Mucosa of stomach (tissue), 1 donor: ENCODE data around the gene CTSS.
"Not testable (repeated sequence)": the region's sequence is repeated elsewhere in the genome, so short reads cannot be mapped to it uniquely, and the experiment has no call there.

Source experiments
- H3K27me3 ChIP-seq: one replicate; pipeline ENCODE4 v1.7.0; 2013; ENCODE audit warnings: mild to moderate bottlenecking, low read length; ENCODE audit not compliant: control insufficient read depth, insufficient read depth
- H3K36me3 ChIP-seq: one replicate; pipeline ENCODE4 v1.7.0; 2013; ENCODE audit warnings: low read length; ENCODE audit not compliant: control insufficient read depth, insufficient read depth
- H3K4me1 ChIP-seq: one replicate; pipeline ENCODE4 v1.7.0; 2013; ENCODE audit warnings: mild to moderate bottlenecking, low read length; ENCODE audit not compliant: control insufficient read depth, insufficient read depth
- H3K4me3 ChIP-seq: one replicate; pipeline ENCODE4 v1.7.0; 2013; ENCODE audit warnings: low read length
- H3K9ac ChIP-seq: one replicate; pipeline ENCODE4 v1.7.0; 2013; ENCODE audit warnings: mild to moderate bottlenecking, low read length, moderate library complexity
- H3K9me3 ChIP-seq: one replicate; pipeline ENCODE4 v1.7.0; 2013; ENCODE audit warnings: mild to moderate bottlenecking, low read length, moderate library complexity; ENCODE audit not compliant: control insufficient read depth
- donor health status: Pancreatic carcinoma.

Gene CTSS

GRCh38 chr1:150767704-150768103 is 2.1 kb upstream of the CTSS start:
- H3K27me3 ChIP-seq, H3K4me3 ChIP-seq, H3K9me3 ChIP-seq, H3K9ac ChIP-seq, H3K36me3 ChIP-seq: not testable (repeated sequence)
- H3K4me1 ChIP-seq = peaks cover 13% of the 10 kb centered on the region

- H3K36me3 ChIP-seq, H3K27me3 ChIP-seq, H3K9me3 ChIP-seq: not testable (repeated sequence)
- Histone ChIP-seq H3K4me3 (peak overlapping the region; percentile 38), H3K9ac (peak overlapping the region; percentile 76), H3K4me1 (peaks cover 13% of the 10 kb centered on the region)
Observed at GRCh38 chr1:150765977-150766301, 361 bp upstream of the CTSS start.

GRCh38 chr1:150764617-150765101 is 919 bp downstream of the CTSS start:
- Histone ChIP-seq H3K4me3 (peak overlapping the region; percentile 38), H3K36me3 (no peaks in the 10 kb centered on the region), H3K27me3 (no peaks in the 10 kb centered on the region), H3K4me1 (peaks cover 18% of the 10 kb centered on the region), H3K9ac (peak overlapping the region; percentile 76), H3K9me3 (no peaks in the 10 kb centered on the region)

GRCh38 chr1:150763018-150763417 is 2.6 kb downstream of the CTSS start:
- no peaks in the 10 kb centered on the region for H3K27me3 ChIP-seq
- H3K4me1 ChIP-seq = peaks cover 18% of the 10 kb centered on the region
- H3K4me3 ChIP-seq = no peak overlapping the region
- no peak overlapping the region for H3K9ac ChIP-seq
- no peaks in the 10 kb centered on the region for H3K9me3 ChIP-seq
- no peaks in the 10 kb centered on the region for H3K36me3 ChIP-seq

- Histone ChIP-seq H3K36me3 (no peaks in the 10 kb centered on the region), H3K9ac (no peak overlapping the region), H3K4me1 (peaks cover 18% of the 10 kb centered on the region), H3K9me3 (no peaks in the 10 kb centered on the region), H3K4me3 (no peak overlapping the region), H3K27me3 (no peaks in the 10 kb centered on the region)
Observed at GRCh38 chr1:150762552-150762951, 3.0 kb downstream of the CTSS start.

GRCh38 chr1:150761801-150762200 is 3.8 kb downstream of the CTSS start:
- no peaks in the 10 kb centered on the region for H3K9me3 ChIP-seq
- no peak overlapping the region for H3K9ac ChIP-seq
- H3K4me3 ChIP-seq = no peak overlapping the region
- H3K36me3 ChIP-seq = no peaks in the 10 kb centered on the region
- no peaks in the 10 kb centered on the region for H3K27me3 ChIP-seq
- H3K4me1 ChIP-seq = peaks cover 18% of the 10 kb centered on the region

- no peaks in the 10 kb centered on the region for H3K9me3 ChIP-seq
- H3K4me1 ChIP-seq = peaks cover 18% of the 10 kb centered on the region
- no peak overlapping the region for H3K4me3 ChIP-seq
- no peak overlapping the region for H3K9ac ChIP-seq
- no peaks in the 10 kb centered on the region for H3K27me3 ChIP-seq
- H3K36me3 ChIP-seq = no peaks in the 10 kb centered on the region
Observed at GRCh38 chr1:150760013-150760412, 5.6 kb downstream of the CTSS start.

GRCh38 chr1:150753416-150753815 is 12.2 kb downstream of the CTSS start:
- Histone ChIP-seq H3K27me3 (no peaks in the 10 kb centered on the region), H3K4me3 (no peak overlapping the region), H3K4me1 (no peaks in the 10 kb centered on the region), H3K36me3 (no peaks in the 10 kb centered on the region), H3K9me3 (no peaks in the 10 kb centered on the region), H3K9ac (no peak overlapping the region)

- H3K36me3 ChIP-seq = no peaks in the 10 kb centered on the region
- H3K9ac ChIP-seq = no peak overlapping the region
- no peaks in the 10 kb centered on the region for H3K27me3 ChIP-seq
- no peaks in the 10 kb centered on the region for H3K4me1 ChIP-seq
- no peak overlapping the region for H3K4me3 ChIP-seq
- H3K9me3 ChIP-seq = no peaks in the 10 kb centered on the region
Observed at GRCh38 chr1:150751443-150751842, 14.1 kb downstream of the CTSS start.

- H3K9me3 ChIP-seq = no peaks in the 10 kb centered on the region
- H3K36me3 ChIP-seq = no peaks in the 10 kb centered on the region
Observed at GRCh38 chr1:150749720-150750311, 15.8 kb downstream of the CTSS start.

GRCh38 chr1:150748878-150749719 is 16.5 kb downstream of the CTSS start:
- Histone ChIP-seq H3K9ac (no peak overlapping the region), H3K27me3 (no peaks in the 10 kb centered on the region), H3K9me3 (no peaks in the 10 kb centered on the region), H3K4me1 (no peaks in the 10 kb centered on the region), H3K4me3 (no peak overlapping the region), H3K36me3 (no peaks in the 10 kb centered on the region)

More at GRCh38 chr1:150749720-150750311, 15.8 kb downstream of the CTSS start:
- H3K27me3 ChIP-seq = no peaks in the 10 kb centered on the region
- H3K9ac ChIP-seq = no peak overlapping the region
- H3K4me3 ChIP-seq = no peak overlapping the region
- no peaks in the 10 kb centered on the region for H3K4me1 ChIP-seq

- Histone ChIP-seq H3K36me3 (no peaks in the 10 kb centered on the region), H3K27me3 (no peaks in the 10 kb centered on the region), H3K9me3 (no peaks in the 10 kb centered on the region), H3K4me1 (no peaks in the 10 kb centered on the region), H3K9ac (no peak overlapping the region), H3K4me3 (no peak overlapping the region)
Observed at GRCh38 chr1:150730130-150730721, 35.4 kb downstream of the CTSS start.
